Retinal pigment epithelial cell (primary cell): ENCODE measurements around the gene CAVIN4.

ENCODE experiments used
- DNase-seq: peaks from one replicate; pipeline ENCODE4 v3.0.0-alpha.2; 2010; ENCODE audit warnings: low read depth
- H3K4me3 ChIP-seq: 2 replicates; pipeline ENCODE4 v1.5.1; 2011; ENCODE audit warnings: mild to moderate bottlenecking, low read length, control low read depth, moderate library complexity
- CTCF ChIP-seq: conservative IDR thresholded peaks from 2 replicates; pipeline ENCODE4 v1.5.1; 2011; ENCODE audit warnings: low read depth, low read length, control low read depth, inconsistent platforms

Gene CAVIN4

GRCh38 chr9:100623969-100624368 is 46.1 kb downstream of the CAVIN4 start:
- TF ChIP-seq CTCF, result no peak
- no peak overlapping the region for H3K4me3 ChIP-seq
- DNase-seq, result no peak

DNA sequence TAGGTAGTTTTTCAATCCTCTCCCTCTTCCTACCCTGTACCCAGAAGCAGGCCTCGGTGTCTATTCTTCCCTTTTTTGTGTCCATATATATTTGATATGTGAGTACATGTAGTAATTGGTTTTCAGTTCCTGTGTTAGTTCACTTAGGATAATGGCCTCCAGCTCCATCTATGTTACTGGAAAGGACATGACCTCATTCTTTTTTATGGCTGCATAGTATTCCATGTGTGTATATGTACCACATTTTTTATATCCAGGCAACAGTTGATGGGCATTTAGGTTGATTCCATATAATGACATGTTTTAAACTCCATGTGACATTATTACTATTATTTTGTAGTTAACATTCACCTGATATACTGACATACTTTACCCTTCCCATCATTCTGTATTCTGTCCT is 49.1 kb downstream of the CAVIN4 start:
- TF ChIP-seq CTCF, result no peak
- H3K4me3 ChIP-seq, result no peak overlapping the region
- DNase-seq, result no peak

GRCh38 chr9:100637787-100638186 is 59.9 kb downstream of the CAVIN4 start:
- no peak overlapping the region for H3K4me3 ChIP-seq
- no peak for TF ChIP-seq CTCF
- DNase-seq, result no peak
